SK-N-SH (cell line): ENCODE data around the gene ANXA9. TPM values are rescaled to one million over a fixed set of nuclear protein-coding genes. Genes with fewer than 3 reads are reported as not detected.

Experiments used
- CTCF ChIA-PET: fragments of 300-600, 350-600 bp; formaldehyde crosslinking; extraction: SDS; loops from one replicate; lab custom pipeline; 2021; lab: Yijun Ruan, JAX
- POLR2A ChIA-PET: fragments of 350-600 bp; sonication (Branson Sonifier 250); formaldehyde crosslinking; extraction: SDS; loops from one replicate; lab custom pipeline; 2020; ENCODE audit warnings: antibody characterized with exemption, inconsistent platforms; lab: Yijun Ruan, JAX
- DNase-seq: peaks from one replicate; pipeline ENCODE4 v3.0.0; 2012
- H2AFZ ChIP-seq: fragments of 200-600 bp; sonication (generic); 2 replicates; pipeline ENCODE4 v1.8.1; 2016; ENCODE audit warnings: antibody characterized with exemption, mild to moderate bottlenecking, low read depth
- H3F3A ChIP-seq: fragments of 200-600 bp; sonication (generic); replicated peaks from 2 replicates; pipeline ENCODE3; 2016; ENCODE audit warnings: antibody characterized with exemption, mild to moderate bottlenecking; ENCODE audit not compliant: insufficient read depth
- H3K27ac ChIP-seq, 2 experiments: fragments of 200-500 bp in 1 of 2; fragments of 200-600 bp in 1 of 2; sonication (Bioruptor generic) in 1 of 2; sonication (generic), shearing (Covaris generic) in 1 of 2; 2 replicates each; pipeline versions ENCODE4 v1.5.1 to v1.6.1; 2014 to 2016; ENCODE audit warnings: low read depth in 2 of 2, inconsistent platforms in 1 of 2, low read length in 1 of 2, mild to moderate bottlenecking in 1 of 2, mixed read lengths in 1 of 2
- H3K27me3 ChIP-seq: fragments of 200-600 bp; sonication (generic), shearing (Covaris generic); 2 replicates; pipeline ENCODE4 v1.6.1; 2016; ENCODE audit warnings: mixed run types; ENCODE audit not compliant: insufficient read depth
- H3K36me3 ChIP-seq, 2 experiments: fragments of 200-500 bp in 1 of 2; fragments of 200-600 bp in 1 of 2; sonication (Bioruptor generic) in 1 of 2; sonication (generic) in 1 of 2; replicated peaks in 1 of 2; 2 replicates each; pipeline versions ENCODE3 to v1.5.1; 2014 to 2016; ENCODE audit warnings: low read length in 1 of 2, mild to moderate bottlenecking in 1 of 2; ENCODE audit not compliant: insufficient read depth in 2 of 2, control insufficient read depth in 1 of 2
- H3K4me1 ChIP-seq, 2 experiments: fragments of 200-500 bp in 1 of 2; fragments of 200-600 bp in 1 of 2; sonication (Bioruptor generic) in 1 of 2; sonication (generic), shearing (Covaris generic) in 1 of 2; 2 replicates each; pipeline versions ENCODE4 v1.5.1 to v1.6.1; 2014 to 2016; ENCODE audit warnings: low read depth in 1 of 2, low read length in 1 of 2, mixed run types in 1 of 2; ENCODE audit not compliant: insufficient read depth in 2 of 2, control insufficient read depth in 1 of 2
- H3K4me2 ChIP-seq: fragments of 200-600 bp; sonication (generic), shearing (Covaris generic); 2 replicates; pipeline ENCODE4 v1.6.1; 2017; ENCODE audit warnings: mixed run types
- H3K4me3 ChIP-seq, 2 experiments: fragments of 200-500 bp in 1 of 2; fragments of 200-600 bp in 1 of 2; sonication (Bioruptor generic) in 1 of 2; sonication (generic), shearing (Covaris generic) in 1 of 2; 2 replicates each; pipeline versions ENCODE4 v1.5.1 to v1.8.1; 2014 to 2016; ENCODE audit warnings: low read depth in 2 of 2, inconsistent platforms in 1 of 2, low read length in 1 of 2, mild to moderate bottlenecking in 1 of 2, mixed read lengths in 1 of 2, moderate library complexity in 1 of 2
- H3K79me2 ChIP-seq: fragments of 200-600 bp; sonication (generic); 2 replicates; pipeline ENCODE4 v1.8.1; 2017; ENCODE audit warnings: mild to moderate bottlenecking; ENCODE audit not compliant: insufficient read depth
- H3K9ac ChIP-seq: fragments of 200-600 bp; sonication (generic); 2 replicates; pipeline ENCODE4 v1.6.1; 2017; ENCODE audit warnings: mixed run types
- H3K9me2 ChIP-seq: fragments of 200-600 bp; sonication (generic); 2 replicates; pipeline ENCODE4 v1.6.1; 2017; ENCODE audit warnings: mixed run types
- H3K9me3 ChIP-seq: fragments of 200-600 bp; sonication (generic); 2 replicates; pipeline ENCODE4 v1.6.1; 2017; ENCODE audit warnings: mixed run types, mild to moderate bottlenecking, moderate library complexity
- H4K20me1 ChIP-seq: fragments of 200-600 bp; sonication (generic); 2 replicates; pipeline ENCODE4 v1.6.1; 2017; ENCODE audit warnings: mild to moderate bottlenecking, mixed run types; ENCODE audit not compliant: insufficient read depth
- CTCF ChIP-seq: fragments of 200-600 bp; sonication (generic); IDR thresholded peaks from 2 replicates; pipeline ENCODE4 v1.6.1; 2017; ENCODE audit warnings: antibody characterized with exemption, mild to moderate bottlenecking, moderate library complexity
- GABPA ChIP-seq: IDR thresholded peaks from 2 replicates; pipeline ENCODE4 v1.4.0; 2012; ENCODE audit warnings: low read depth, mild to moderate bottlenecking
- JUND ChIP-seq: IDR thresholded peaks from 2 replicates; pipeline ENCODE4 v1.4.0; 2012
- MAX ChIP-seq: IDR thresholded peaks from 2 replicates; pipeline ENCODE4 v1.4.0; 2012; ENCODE audit warnings: low read depth
- RAD21 ChIP-seq: IDR thresholded peaks from 2 replicates; pipeline ENCODE4 v1.6.1; 2012; ENCODE audit warnings: mild to moderate bottlenecking, low read length
- RFX5 ChIP-seq: IDR thresholded peaks from 2 replicates; pipeline ENCODE4 v1.6.1; 2012; ENCODE audit warnings: mild to moderate bottlenecking, improper control_type of control experiment, low read length
- RXRA ChIP-seq: IDR thresholded peaks from 2 replicates; pipeline ENCODE4 v1.4.0; 2012; ENCODE audit warnings: low read depth, mild to moderate bottlenecking, borderline replicate concordance
- SMC3 ChIP-seq: IDR thresholded peaks from 2 replicates; pipeline ENCODE4 v1.6.1; 2012; ENCODE audit warnings: low read depth, low read length, improper control_type of control experiment
- TCF12 ChIP-seq: IDR thresholded peaks from 2 replicates; pipeline ENCODE4 v1.4.0; 2012
- USF2 ChIP-seq: fragments of 150-350 bp; IDR thresholded peaks from 2 replicates; pipeline ENCODE4 v1.6.1; 2017; ENCODE audit warnings: antibody characterized with exemption, low read length, low read depth, borderline replicate concordance
- ZBTB33 ChIP-seq: IDR thresholded peaks from 2 replicates; pipeline ENCODE4 v1.4.0; 2012; ENCODE audit warnings: low read depth, borderline replicate concordance
- WGBS: methylation state at CpG from one replicate; pipeline ENCODE4 v1.1.6; 2017; ENCODE audit warnings: low lambda C conversion rate; 5-methylcytosine and 5-hydroxymethylcytosine counted together
- polyA plus RNA-seq, 3 experiments: library from polyadenylated mRNA; depleted of rRNA; stranded (reverse); fragments of >200 nt; gene quantifications; 2 replicates each; pipeline ENCODE4 v1.2.3, GENCODE V29; 2012

Gene ANXA9
- polyA plus RNA-seq, 1 of the 3 experiments (the other 2 are of a cell fraction), result 0.07 TPM

- TF ChIP-seq MAX, result no peak
- no peak for TF ChIP-seq ZBTB33
- no peak for TF ChIP-seq RXRA
- TF ChIP-seq TCF12, result no peak
These were observed 30.8 kb downstream of the ANXA9 start (continued) for GRCh38 chr1:151012684-151013471.

GRCh38 chr1:151013518-151013917 lies 31.4 kb downstream of the ANXA9 start:
- 98% methylated on average over 2 of the region's 2 CpGs for WGBS
- Histone ChIP-seq H3K4me3 (no peak overlapping the region), H3K27ac (no peak overlapping the region; a peak in 1 of 4 replicates), H2AFZ (no peak overlapping the region), H4K20me1 (no peaks in the 10 kb centered on the region), H3F3A (no peaks in the 10 kb centered on the region), H3K36me3 (peaks cover 4 to 12% of the 10 kb centered on the region in 2 experiments), H3K4me2 (no peak overlapping the region), H3K9me3 (no peaks in the 10 kb centered on the region), H3K79me2 (peaks cover 14% of the 10 kb centered on the region; the same call in 1 of the 2 replicates), H3K27me3 (no peaks in the 10 kb centered on the region), H3K4me1 (peaks cover 4 to 6% of the 10 kb centered on the region in 2 experiments; a peak in 1 of 4 replicates), H3K9me2 (no peaks in the 10 kb centered on the region), H3K9ac (no peak overlapping the region)
- TF ChIP-seq GABPA (no peak), RFX5 (no peak), RXRA (no peak), JUND (no peak)
- no peak for DNase-seq
- ChIA-PET CTCF (interaction anchor here (1.6 kb wide), 1 partner anchor 18 kb away, joined by 7 read pairs; no protein-coding TSS in a partner anchor), POLR2A (no interaction called here)

GRCh38 chr1:151024540-151025146 lies 42.6 kb downstream of the ANXA9 start:
- ChIA-PET POLR2A (interaction anchor here (0.6 kb wide), 1 partner anchor 172 kb away, joined by 3 read pairs; no protein-coding TSS in a partner anchor), CTCF (interaction anchor here (0.5 to 5.1 kb wide), 29 partner anchors 13 to 775 kb away, joined by 3 to 29 read pairs (median 4); partner anchors contain the start of genes BNIPL, C1orf56, CDC42SE1 and LYSMD1)
- H3K4me3 ChIP-seq, result no peak overlapping the region; a peak in 1 of 4 replicates
- no peak overlapping the region for H2AFZ ChIP-seq
- no peak overlapping the region for H3K4me2 ChIP-seq
- no peak overlapping the region for H3K27ac ChIP-seq
- H4K20me1 ChIP-seq, result no peaks in the 10 kb centered on the region
- H3K9me2 ChIP-seq, result no peaks in the 10 kb centered on the region
- H3K4me1 ChIP-seq, result no peaks in the 10 kb centered on the region
- WGBS, result 60% methylated on average over 6 of the region's 6 CpGs
- no peaks in the 10 kb centered on the region for H3K27me3 ChIP-seq
- H3K9ac ChIP-seq, result no peak overlapping the region
- H3K9me3 ChIP-seq, result no peaks in the 10 kb centered on the region
- TF ChIP-seq SMC3, result peak; percentile 71
- TF ChIP-seq USF2, result no peak
- TF ChIP-seq CTCF, result peak; percentile 76
- TF ChIP-seq RAD21, result peak; percentile 81
- TF ChIP-seq, all 33 proteins: peak for 3
- Histone ChIP-seq H3F3A (no peaks in the 10 kb centered on the region), H3K36me3 (peaks cover 12 to 16% of the 10 kb centered on the region in 2 experiments), H3K79me2 (no peaks in the 10 kb centered on the region)
- DNase-seq, result peak; percentile 80
